IMR-90 (cell line): Measurements from ENCODE around the gene MIOX. TPM values are rescaled to one million over a fixed set of nuclear protein-coding genes. Genes with fewer than 3 reads are reported as not detected.

Experiments
- ATAC-seq: fragments of 200-7000 bp; cut with Tn5 transposase; 2 replicates; pipeline ENCODE4 v1.9.1; 2020; ENCODE audit warnings: low read depth, mild to moderate bottlenecking, moderate library complexity
- BruUV-seq: library from RNA; stranded (reverse); fragments of 400-500 nt; replicated peaks from 2 replicates; lab custom pipeline; 2021; lab: Mats Ljungman, UMichigan
- CTCF ChIA-PET: fragments of 300-600 bp; formaldehyde crosslinking; extraction: SDS; loops from one replicate; lab custom pipeline; 2021; ENCODE audit warnings: antibody characterized with exemption; lab: Yijun Ruan, JAX
- POLR2A ChIA-PET: fragments of 300-600 bp; sonication (Branson Sonifier 250); formaldehyde crosslinking; loops from one replicate; lab custom pipeline; 2022; ENCODE audit warnings: antibody characterized with exemption; ENCODE audit not compliant: unreplicated experiment; lab: Charles Lee
- DNase-seq: peaks from one replicate; pipeline ENCODE4 v3.0.0; 2013
- H2AFZ ChIP-seq: replicated peaks from 2 replicates; pipeline ENCODE3; 2013; ENCODE audit warnings: low read length, mild to moderate bottlenecking; ENCODE audit not compliant: poor library complexity
- H2AK5ac ChIP-seq: 2 replicates; pipeline ENCODE4 v1.6.1; 2013; ENCODE audit warnings: low read depth, low read length, inconsistent platforms
- H2AK9ac ChIP-seq: replicated peaks from 2 replicates; pipeline ENCODE3; 2013; ENCODE audit warnings: mild to moderate bottlenecking, low read depth, low read length, moderate library complexity; ENCODE audit not compliant: poor library complexity
- H2BK120ac ChIP-seq: 2 replicates; pipeline ENCODE4 v1.6.1; 2013; ENCODE audit warnings: low read depth, low read length, inconsistent platforms
- H2BK15ac ChIP-seq: 3 replicates; pipeline ENCODE4 v1.6.1; 2013; ENCODE audit warnings: low read depth, low read length, inconsistent platforms
- H2BK20ac ChIP-seq: 2 replicates; pipeline ENCODE4 v1.6.1; 2013; ENCODE audit warnings: low read depth, mild to moderate bottlenecking, inconsistent platforms, low read length, moderate library complexity
- H2BK5ac ChIP-seq: 2 replicates; pipeline ENCODE4 v1.6.1; 2013; ENCODE audit warnings: mild to moderate bottlenecking, low read depth, low read length, inconsistent platforms; ENCODE audit not compliant: poor library complexity, severe bottlenecking
- H3K14ac ChIP-seq: replicated peaks from 2 replicates; pipeline ENCODE4 v1.6.1; 2013; ENCODE audit warnings: low read depth, low read length, inconsistent platforms
- H3K18ac ChIP-seq: 2 replicates; pipeline ENCODE4 v1.6.1; 2013; ENCODE audit warnings: low read depth, low read length, control low read depth
- H3K23ac ChIP-seq: 2 replicates; pipeline ENCODE4 v1.6.1; 2013; ENCODE audit warnings: low read depth, low read length, inconsistent platforms
- H3K27ac ChIP-seq: 2 replicates; pipeline ENCODE4 v1.5.1; 2013; ENCODE audit warnings: mild to moderate bottlenecking, control low read depth, low read length; ENCODE audit not compliant: insufficient read depth
- H3K27me3 ChIP-seq: 2 replicates; pipeline ENCODE4 v1.6.1; 2013; ENCODE audit warnings: low read length; ENCODE audit not compliant: control insufficient read depth, insufficient read depth
- H3K36me3 ChIP-seq: 2 replicates; pipeline ENCODE4 v1.6.1; 2013; ENCODE audit warnings: low read length, mixed read lengths; ENCODE audit not compliant: control insufficient read depth, insufficient read depth
- H3K4ac ChIP-seq: 2 replicates; pipeline ENCODE4 v1.6.1; 2013; ENCODE audit warnings: low read depth, low read length, inconsistent platforms
- H3K4me1 ChIP-seq: 2 replicates; pipeline ENCODE4 v1.6.1; 2013; ENCODE audit warnings: low read length, mixed read lengths; ENCODE audit not compliant: control insufficient read depth, insufficient read depth
- H3K4me2 ChIP-seq: 2 replicates; pipeline ENCODE4 v1.6.1; 2013; ENCODE audit warnings: low read depth, mild to moderate bottlenecking, control low read depth, low read length, moderate library complexity
- H3K4me3 ChIP-seq: 2 replicates; pipeline ENCODE4 v1.5.1; 2013; ENCODE audit warnings: low read depth, mild to moderate bottlenecking, control low read depth, low read length, moderate library complexity; ENCODE audit not compliant: insufficient read depth
- H3K56ac ChIP-seq: 2 replicates; pipeline ENCODE4 v1.6.1; 2013; ENCODE audit warnings: low read length, inconsistent platforms; ENCODE audit not compliant: insufficient read depth; ENCODE audit errors: extremely low read depth
- H3K79me1 ChIP-seq, 2 experiments: 2 replicates each; pipeline ENCODE4 v1.6.1; 2013; ENCODE audit warnings: low read length in 2 of 2, inconsistent platforms in 1 of 2, low read depth in 1 of 2
- H3K9ac ChIP-seq: 2 replicates; pipeline ENCODE4 v1.6.1; 2013; ENCODE audit warnings: low read depth, low read length, control low read depth
- H3K9me1 ChIP-seq: 2 replicates; pipeline ENCODE4 v1.6.1; 2013; ENCODE audit warnings: low read length, inconsistent platforms; ENCODE audit not compliant: insufficient read depth
- H3K9me3 ChIP-seq: 2 replicates; pipeline ENCODE4 v1.6.1; 2013; ENCODE audit warnings: low read length; ENCODE audit not compliant: control insufficient read depth, insufficient read depth
- H4K20me1 ChIP-seq: 2 replicates; pipeline ENCODE4 v1.6.1; 2013; ENCODE audit warnings: low read length, inconsistent platforms; ENCODE audit not compliant: insufficient read depth
- H4K5ac ChIP-seq: 2 replicates; pipeline ENCODE4 v1.6.1; 2013; ENCODE audit warnings: mild to moderate bottlenecking, low read depth, low read length, control low read depth
- H4K8ac ChIP-seq, 2 experiments: 2 replicates each; pipeline ENCODE4 v1.6.1; 2013; ENCODE audit warnings: low read depth in 2 of 2, low read length in 2 of 2, control low read depth in 1 of 2, inconsistent platforms in 1 of 2
- H4K91ac ChIP-seq: 2 replicates; pipeline ENCODE4 v1.6.1; 2013; ENCODE audit warnings: low read depth, low read length, inconsistent platforms; ENCODE audit not compliant: insufficient read depth
- MAZ ChIP-seq: IDR thresholded peaks from 2 replicates; pipeline ENCODE4 v1.6.1; 2012; ENCODE audit warnings: low read depth, mild to moderate bottlenecking, low read length, improper control_type of control experiment, moderate library complexity, borderline replicate concordance
- RAD21 ChIP-seq: IDR thresholded peaks from 2 replicates; pipeline ENCODE4 v1.6.1; 2012; ENCODE audit warnings: low read length, improper control_type of control experiment
- WGBS, 2 experiments: methylation state at CpG; one replicate each; pipeline versions ENCODE4 v1.1.5 to v1.1.7; 2013; ENCODE audit warnings: missing lambda C conversion rate in 2 of 2; ENCODE audit not compliant: insufficient read length in 1 of 2; ENCODE audit errors: extremely low coverage in 2 of 2; 5-methylcytosine and 5-hydroxymethylcytosine counted together
- dilution Hi-C: fragments of 300-500 bp; cut with HindIII; formaldehyde crosslinking; loops from one replicate; pipeline ENCODE4 v1.14.3; 2018; ENCODE audit warnings: low sequenced_read_pairs; ENCODE audit not compliant: unreplicated experiment
- in situ Hi-C: fragments of 300-500 bp; cut with MboI; formaldehyde crosslinking; loops from 3 replicates; pipeline ENCODE4 v1.14.3; 2019; ENCODE audit warnings: low sequenced_read_pairs, inconsistent platforms, mixed read lengths
- intact Hi-C: fragments of 100-400 bp; cut with micrococcal nuclease; formaldehyde crosslinking; loops from 2 replicates; pipeline ENCODE4 v1.10.0; 2022
- polyA plus RNA-seq, 3 experiments: library from polyadenylated mRNA; depleted of rRNA; stranded (reverse); fragments of >200 nt; gene quantifications; 2 replicates each; pipeline ENCODE4 v1.2.3, GENCODE V29; 2012; ENCODE audit warnings: low replicate concordance in 1 of 3
- total RNA-seq: library from RNA; depleted of rRNA; stranded (reverse); fragments of >200 nt; gene quantifications from 2 replicates; pipeline ENCODE4 v1.2.3, GENCODE V29; 2012

MIOX gene
- total and polyA plus RNA-seq, 2 of the 4 experiments (the other 2 are of a cell fraction), result not detected

GRCh38 chr22:50529416-50529896 lies 42.8 kb downstream of the MIOX start:
- intact Hi-C loops (loop anchor here (5.0 kb wide), 1 partner anchor 53 kb away; the partner anchor contains the start of gene CHKB), in situ Hi-C loops (loop anchor here (5.0 kb wide), 1 partner anchor 48 kb away; the partner anchor contains the start of gene CPT1B), dilution Hi-C loops (no loop called here)
- Histone ChIP-seq H2BK20ac (no peak overlapping the region), H3K79me1 (peaks cover 7 to 26% of the 10 kb centered on the region in 2 experiments; a peak in 3 of 4 replicates), H2AK9ac (peak overlapping the region; percentile 96), H4K5ac (peak overlapping the region; percentile 49), H2AK5ac (peak overlapping the region; percentile 14; the same call in 1 of the 2 replicates), H3K4me3 (peak overlapping the region; percentile 21), H3K23ac (peak overlapping the region; percentile 72; the same call in 1 of the 2 replicates), H3K56ac (no peak overlapping the region), H2BK15ac (no peak overlapping the region), H4K20me1 (peaks cover 4% of the 10 kb centered on the region), H3K36me3 (peaks cover under 1% of the 10 kb centered on the region; the same call in 1 of the 2 replicates), H4K8ac (peak overlapping the region; percentile 47 to 72; a peak in 2 of 4 replicates), H3K4me1 (peaks cover 22% of the 10 kb centered on the region), H3K9me1 (peaks cover 14% of the 10 kb centered on the region), H3K18ac (no peak overlapping the region), H3K9ac (no peak overlapping the region), H4K91ac (peak overlapping the region; percentile 50), H3K27ac (no peak overlapping the region; the same call in 1 of the 2 replicates), H3K9me3 (no peaks in the 10 kb centered on the region), H3K27me3 (peaks cover 5% of the 10 kb centered on the region; the same call in 1 of the 2 replicates), H2BK120ac (no peak overlapping the region; the same call in 1 of the 2 replicates), H3K14ac (no peak overlapping the region), H3K4ac (peak overlapping the region; percentile 51; the same call in 1 of the 2 replicates), H3K4me2 (0 out of 2 replicates have a peak overlapping the region, but pooled peaks have one; percentile 12), H2BK5ac (no peak overlapping the region), H2AFZ (peak overlapping the region; percentile 89)
- BruUV-seq, result no TSS peak
- ChIA-PET POLR2A (interaction anchor here (0.6 kb wide), 1 partner anchor 13 kb away, joined by 3 read pairs; no protein-coding TSS in a partner anchor), CTCF (no interaction called here)
- 0 out of 2 replicates have a peak, but pooled peaks have one; percentile 4 for TF ChIP-seq MAZ
- TF ChIP-seq RAD21, result no peak
- no peak for DNase-seq
- ATAC-seq, result no peak
- WGBS, 2 experiments, result 13% methylated on average over 38 of the region's 50 CpGs; no CpG with 5 or more reads in 1 of the 2 experiments
